Measurements from ENCODE around the gene BTBD2. TPM values are rescaled to one million over a fixed set of nuclear protein-coding genes. Genes with fewer than 3 reads are reported as not detected.
A peak's percentile ranks its signal among the peaks of the same experiment; 100 is the strongest.

Gene BTBD2
- total RNA-seq, 2 experiments from 2014 or later = 55.0 to 61.4 TPM

GRCh38 chr19:1956868-1957492 lies 58.5 kb downstream of the BTBD2 start:
- ATAC-seq (ENCODE audit: low read depth) (no peak), DNase-seq (no peak)
- H3K36me3 Mint-ChIP-seq = no peaks in the 10 kb centered on the region
- H3K9me3 Mint-ChIP-seq = no peaks in the 10 kb centered on the region
- no peak overlapping the region for H3K27ac Mint-ChIP-seq
- H3K4me3 Mint-ChIP-seq = no peak overlapping the region
- POLR2A ChIA-PET = no interaction called here
- no peaks in the 10 kb centered on the region for H3K27me3 Mint-ChIP-seq
- H3K4me1 Mint-ChIP-seq = peaks cover 2% of the 10 kb centered on the region

DNA sequence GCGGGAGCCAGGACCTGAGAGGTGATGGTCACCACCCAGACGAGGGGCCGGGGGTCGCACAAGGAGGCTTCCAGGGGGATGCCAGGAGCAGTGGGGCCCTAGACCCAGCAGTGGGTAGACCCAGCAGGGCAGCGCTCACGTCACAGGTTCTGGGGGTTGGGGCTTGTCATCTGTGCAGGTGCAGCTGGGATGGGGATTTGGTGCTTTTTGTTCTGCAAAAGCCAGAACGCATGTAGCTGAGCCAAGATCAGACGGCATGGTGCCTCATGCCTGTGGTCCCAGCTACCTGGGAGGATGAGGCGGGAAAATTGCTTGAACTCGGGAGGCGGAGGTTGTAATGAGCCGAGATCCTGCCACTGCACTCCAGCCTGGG lies 59.4 kb downstream of the BTBD2 start:
- no peaks in the 10 kb centered on the region for H3K36me3 Mint-ChIP-seq
- H3K4me1 Mint-ChIP-seq = peaks cover 2% of the 10 kb centered on the region
- ATAC-seq (ENCODE audit: low read depth) (no peak), DNase-seq (no peak)
- POLR2A ChIA-PET = no interaction called here
- H3K27ac Mint-ChIP-seq = no peak overlapping the region
- H3K4me3 Mint-ChIP-seq = no peak overlapping the region
- H3K9me3 Mint-ChIP-seq = no peaks in the 10 kb centered on the region
- H3K27me3 Mint-ChIP-seq = no peaks in the 10 kb centered on the region

DNA sequence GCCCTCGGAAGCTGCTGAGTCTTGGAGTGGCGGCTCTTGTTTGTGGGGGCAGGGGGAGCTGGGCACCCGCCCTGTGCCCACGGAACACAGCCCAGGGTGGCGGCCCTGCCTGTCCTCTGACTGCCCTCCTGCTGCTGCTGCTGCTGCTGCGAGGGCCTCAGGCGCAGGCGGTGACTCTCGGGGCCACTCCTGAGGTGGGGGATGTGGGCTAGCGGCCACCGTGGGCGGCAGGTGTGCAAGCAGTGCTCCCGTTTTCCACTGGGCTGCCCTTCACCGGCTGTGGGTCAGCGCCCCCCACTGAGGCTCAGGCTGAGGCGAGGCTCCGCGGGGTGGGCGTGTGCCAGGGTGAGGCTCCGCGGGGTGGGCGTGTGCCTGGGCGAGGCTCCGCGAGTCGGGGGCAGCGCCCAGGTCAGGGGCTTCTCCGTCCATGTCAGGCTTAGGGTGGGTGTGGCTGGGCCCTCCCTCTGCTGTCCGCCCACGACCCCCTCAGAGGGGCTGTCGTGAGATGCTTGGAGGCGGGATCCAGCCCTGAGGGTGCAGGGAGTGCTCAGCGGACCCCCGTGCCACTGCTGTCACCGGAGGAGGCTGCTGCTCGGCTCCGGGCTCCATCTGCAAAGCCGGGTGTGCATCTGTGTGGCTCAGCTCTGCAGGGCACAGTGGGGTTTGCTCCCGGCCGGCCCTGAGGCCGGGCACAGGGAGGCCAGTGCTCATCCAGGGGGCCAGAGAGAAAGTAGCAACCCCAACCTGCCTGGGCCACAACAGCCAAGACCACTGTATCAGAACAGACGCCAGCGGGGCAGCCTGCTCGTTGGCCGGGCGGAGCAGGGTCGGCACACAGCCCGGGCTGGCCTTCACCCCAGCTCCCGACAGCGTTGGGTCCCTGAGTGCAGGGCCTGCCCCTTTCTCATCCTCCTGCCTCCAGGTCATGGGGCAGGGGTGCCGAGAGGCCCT lies 60.1 kb downstream of the BTBD2 start:
- ATAC-seq (ENCODE audit: low read depth) = no peak

DNA sequence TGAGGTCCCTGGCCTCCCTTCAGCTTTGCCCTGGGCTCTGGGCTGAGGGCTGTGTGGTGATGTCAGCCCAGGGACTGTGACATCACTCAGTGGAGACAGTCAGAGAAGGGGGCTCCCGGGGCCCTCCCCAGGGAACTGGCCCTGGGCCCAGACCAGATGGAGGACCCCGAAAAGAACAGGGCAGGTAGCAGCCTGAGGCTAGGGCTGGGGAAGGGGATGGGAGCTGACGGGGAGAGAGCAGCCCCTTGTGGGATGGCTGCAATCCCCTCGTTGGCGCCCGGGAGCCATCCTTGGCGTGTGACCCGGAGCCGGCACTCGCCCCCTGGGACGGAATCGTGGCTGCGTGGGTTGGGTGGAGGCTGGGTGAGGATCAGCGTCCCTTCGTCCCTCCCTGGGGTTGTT lies 61.0 kb downstream of the BTBD2 start:
- H3K4me1 Mint-ChIP-seq = peaks cover 2% of the 10 kb centered on the region

More for the DNA sequence above, 60.1 kb downstream of the BTBD2 start:
- H3K27ac Mint-ChIP-seq = no peak overlapping the region
- DNase-seq = no peak
- no peak overlapping the region for H3K4me3 Mint-ChIP-seq
- H3K4me1 Mint-ChIP-seq = peaks cover 2% of the 10 kb centered on the region
- no peaks in the 10 kb centered on the region for H3K9me3 Mint-ChIP-seq
- no peaks in the 10 kb centered on the region for H3K36me3 Mint-ChIP-seq
- POLR2A ChIA-PET = no interaction called here
- no peaks in the 10 kb centered on the region for H3K27me3 Mint-ChIP-seq

GRCh38 chr19:1953441-1954094 lies 61.9 kb downstream of the BTBD2 start:
- DNase-seq (no peak), ATAC-seq (ENCODE audit: low read depth) (no peak)
- Mint-ChIP-seq H3K27me3 (no peaks in the 10 kb centered on the region), H3K36me3 (peaks cover 9% of the 10 kb centered on the region), H3K9me3 (no peaks in the 10 kb centered on the region), H3K4me1 (peaks cover 2% of the 10 kb centered on the region), H3K4me3 (no peak overlapping the region), H3K27ac (no peak overlapping the region)
- POLR2A ChIA-PET = interaction anchor here (0.9 kb wide), 1 partner anchor 12 kb away, joined by 4 read pairs; no protein-coding TSS in a partner anchor

More for the DNA sequence above, 61.0 kb downstream of the BTBD2 start:
- ATAC-seq (ENCODE audit: low read depth) = no peak
- POLR2A ChIA-PET = no interaction called here
- H3K27ac Mint-ChIP-seq = no peak overlapping the region
- H3K36me3 Mint-ChIP-seq = peaks cover 5% of the 10 kb centered on the region
- no peaks in the 10 kb centered on the region for H3K27me3 Mint-ChIP-seq
- no peaks in the 10 kb centered on the region for H3K9me3 Mint-ChIP-seq
- no peak for DNase-seq
- no peak overlapping the region for H3K4me3 Mint-ChIP-seq

- peaks cover 9% of the 10 kb centered on the region for H3K36me3 Mint-ChIP-seq
- no peaks in the 10 kb centered on the region for H3K9me3 Mint-ChIP-seq
- H3K4me1 Mint-ChIP-seq = peaks cover 2% of the 10 kb centered on the region
- ATAC-seq (ENCODE audit: low read depth) (no peak), DNase-seq (no peak)
- H3K4me3 Mint-ChIP-seq = no peak overlapping the region
- POLR2A ChIA-PET = interaction anchor here (0.9 kb wide), 1 partner anchor 11 kb away, joined by 4 read pairs; no protein-coding TSS in a partner anchor
- H3K27me3 Mint-ChIP-seq = no peaks in the 10 kb centered on the region
- no peak overlapping the region for H3K27ac Mint-ChIP-seq
Observed at GRCh38 chr19:1953037-1953436, 62.5 kb downstream of the BTBD2 start.

DNA sequence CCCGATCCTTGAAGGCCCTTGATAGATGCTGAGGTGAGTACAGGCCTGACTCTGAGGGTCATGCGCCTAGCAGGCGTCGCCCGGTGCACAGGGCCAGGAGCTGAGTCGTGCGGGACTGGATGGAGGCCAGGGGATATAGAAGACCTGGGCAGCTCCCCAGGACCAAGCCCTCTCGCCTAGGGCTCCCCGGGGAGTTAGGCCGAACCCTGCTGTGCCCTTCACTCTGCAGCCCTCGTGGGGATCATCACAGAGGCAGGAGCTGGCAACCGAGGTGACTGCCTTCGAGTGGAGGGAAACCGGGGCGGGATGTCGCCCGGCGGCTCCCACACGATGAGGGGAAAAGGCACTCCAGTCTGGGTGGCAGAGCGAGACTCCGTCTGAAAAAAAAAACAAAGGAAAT lies 62.9 kb downstream of the BTBD2 start:
- no peak overlapping the region for H3K27ac Mint-ChIP-seq
- no peaks in the 10 kb centered on the region for H3K27me3 Mint-ChIP-seq
- POLR2A ChIA-PET = interaction anchor here (0.9 kb wide), 1 partner anchor 11 kb away, joined by 4 read pairs; no protein-coding TSS in a partner anchor
- no peak for ATAC-seq (ENCODE audit: low read depth)
- H3K4me3 Mint-ChIP-seq = no peak overlapping the region
- no peaks in the 10 kb centered on the region for H3K9me3 Mint-ChIP-seq
- peaks cover 9% of the 10 kb centered on the region for H3K36me3 Mint-ChIP-seq
- DNase-seq = no peak
- H3K4me1 Mint-ChIP-seq = peaks cover 2% of the 10 kb centered on the region

DNA sequence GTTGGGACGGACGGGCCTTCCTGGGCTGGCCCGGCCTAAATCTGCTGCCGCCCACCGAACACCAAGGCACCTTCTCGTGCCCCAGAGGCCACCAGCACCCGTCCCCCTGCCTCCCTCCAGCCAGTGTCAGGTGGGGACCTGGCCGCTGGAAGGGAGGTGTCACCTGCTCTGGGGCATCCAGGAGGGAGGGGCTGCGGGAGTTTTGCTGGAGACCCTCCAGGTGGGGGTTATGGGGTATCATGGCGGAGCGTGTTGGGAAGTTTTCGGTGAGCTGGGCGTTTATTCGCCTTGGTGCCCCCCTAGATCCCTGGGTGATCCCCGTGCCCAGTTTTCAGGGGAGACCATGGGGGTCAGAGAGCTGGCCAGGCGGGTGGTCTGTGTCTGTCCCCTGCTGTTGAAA lies 64.9 kb downstream of the BTBD2 start:
- Mint-ChIP-seq H3K27ac (no peak overlapping the region), H3K9me3 (no peaks in the 10 kb centered on the region), H3K4me1 (peaks cover 6% of the 10 kb centered on the region), H3K36me3 (peaks cover 11% of the 10 kb centered on the region), H3K4me3 (no peak overlapping the region), H3K27me3 (no peaks in the 10 kb centered on the region)
- ATAC-seq (ENCODE audit: low read depth) (no peak), DNase-seq (no peak)
- POLR2A ChIA-PET = no interaction called here

DNA sequence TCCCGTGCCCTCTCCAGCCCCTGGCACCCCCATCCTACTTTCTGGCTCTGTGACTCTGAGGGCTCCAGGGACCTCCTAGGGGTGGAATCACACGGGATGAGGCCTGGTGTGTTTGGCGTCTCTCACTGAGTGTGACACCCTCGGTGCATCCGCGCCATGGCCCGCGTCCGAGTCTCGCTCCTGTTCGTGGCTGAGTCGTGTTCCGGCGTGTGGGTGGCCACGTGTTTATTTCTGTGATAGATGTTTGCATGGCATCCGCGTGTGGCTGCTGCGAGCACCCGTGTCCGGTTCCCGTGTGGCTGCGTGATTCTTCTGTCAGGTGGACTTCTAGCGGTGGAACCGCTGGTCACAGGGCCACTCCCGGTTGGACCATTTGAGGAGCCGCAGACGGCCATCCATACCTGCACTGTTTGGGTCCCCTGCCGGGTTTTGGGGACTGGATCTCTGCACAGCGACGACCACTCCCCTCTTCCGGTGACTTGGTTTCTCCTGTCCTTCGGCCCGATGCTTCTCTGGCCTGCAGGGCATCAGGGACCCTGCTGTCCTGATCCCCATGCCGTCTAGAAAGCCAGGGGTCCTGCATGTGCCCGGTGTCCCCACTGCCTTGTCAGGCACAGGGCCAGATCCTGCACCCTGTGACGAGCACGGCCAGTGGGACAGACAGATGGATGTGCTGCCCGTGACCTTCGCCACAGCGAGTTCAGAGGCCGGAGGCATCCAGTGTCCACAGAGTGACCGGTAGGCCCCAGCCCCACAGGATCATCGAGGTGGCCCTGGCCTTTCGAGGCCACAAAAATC lies 66.0 kb downstream of the BTBD2 start:
- H3K4me3 Mint-ChIP-seq = no peak overlapping the region
- DNase-seq = no peak
- ATAC-seq (ENCODE audit: low read depth) = no peak
- H3K4me1 Mint-ChIP-seq = peaks cover 7% of the 10 kb centered on the region
- no peak overlapping the region for H3K27ac Mint-ChIP-seq
- H3K9me3 Mint-ChIP-seq = no peaks in the 10 kb centered on the region
- POLR2A ChIA-PET = no interaction called here
- peaks cover 11% of the 10 kb centered on the region for H3K36me3 Mint-ChIP-seq
- H3K27me3 Mint-ChIP-seq = no peaks in the 10 kb centered on the region

- no peak for DNase-seq
- H3K4me1 Mint-ChIP-seq = peaks cover 14% of the 10 kb centered on the region
- peaks cover 13% of the 10 kb centered on the region for H3K36me3 Mint-ChIP-seq
- H3K27me3 Mint-ChIP-seq = no peaks in the 10 kb centered on the region
- no peak overlapping the region for H3K27ac Mint-ChIP-seq
- POLR2A ChIA-PET = no interaction called here
- ATAC-seq (ENCODE audit: low read depth) = no peak
- H3K4me3 Mint-ChIP-seq = no peak overlapping the region
- H3K9me3 Mint-ChIP-seq = no peaks in the 10 kb centered on the region
Observed at GRCh38 chr19:1947651-1948209, 67.8 kb downstream of the BTBD2 start.

GRCh38 chr19:1945899-1946298 lies 69.6 kb downstream of the BTBD2 start:
- ATAC-seq (ENCODE audit: low read depth) (no peak), DNase-seq (peak; percentile 50)
- H3K4me1 Mint-ChIP-seq = peaks cover 14% of the 10 kb centered on the region
- POLR2A ChIA-PET = interaction anchor here (0.5 to 2.0 kb wide), 3 partner anchors 58 to 81 kb away, joined by 3 to 6 read pairs (median 4); no protein-coding TSS in a partner anchor
- no peaks in the 10 kb centered on the region for H3K9me3 Mint-ChIP-seq
- H3K27me3 Mint-ChIP-seq = no peaks in the 10 kb centered on the region
- peak overlapping the region; percentile 28 for H3K4me3 Mint-ChIP-seq
- H3K36me3 Mint-ChIP-seq = peaks cover 13% of the 10 kb centered on the region
- peak overlapping the region; percentile 23 for H3K27ac Mint-ChIP-seq

DNA sequence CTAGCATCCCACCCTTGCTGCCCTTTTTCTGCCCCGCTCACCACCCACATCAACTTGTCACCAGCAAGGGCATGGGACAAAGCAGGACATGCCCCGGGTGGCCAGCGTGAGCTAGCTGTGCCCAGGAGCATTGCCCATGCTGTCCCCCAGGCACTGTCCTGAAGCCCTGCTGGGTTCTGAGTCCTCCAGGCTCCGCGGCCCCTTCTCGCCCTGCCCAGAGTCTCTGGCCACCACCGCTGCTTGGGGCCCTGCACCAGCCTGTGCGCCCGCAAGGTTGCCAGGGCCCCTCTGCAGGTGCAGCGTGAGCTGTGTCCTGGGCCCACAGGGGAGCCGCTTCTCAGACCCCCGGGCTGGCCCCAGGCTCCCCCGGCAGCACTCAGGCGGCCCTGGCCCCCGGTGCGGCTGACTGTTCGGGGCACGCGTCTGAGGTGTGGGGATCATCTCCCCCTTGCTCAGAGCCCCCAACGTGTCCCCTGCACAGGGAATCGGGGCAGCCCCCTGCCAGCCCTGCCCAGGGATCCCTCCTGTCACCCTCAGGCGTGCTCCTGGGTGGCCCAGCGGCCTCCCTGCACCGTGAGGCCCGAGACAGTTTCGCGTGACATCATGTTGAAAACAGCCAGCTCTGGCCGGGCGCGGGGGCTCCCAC lies 70.5 kb downstream of the BTBD2 start:
- POLR2A ChIA-PET = interaction anchor here (0.7 to 2.0 kb wide), 3 partner anchors 81 to 726 kb away, joined by 4 to 6 read pairs (median 5); no protein-coding TSS in a partner anchor
- H3K9me3 Mint-ChIP-seq = no peaks in the 10 kb centered on the region
- no peak overlapping the region for H3K4me3 Mint-ChIP-seq
- no peak for ATAC-seq (ENCODE audit: low read depth)
- peaks cover 18% of the 10 kb centered on the region for H3K4me1 Mint-ChIP-seq
- DNase-seq = no peak
- H3K27me3 Mint-ChIP-seq = no peaks in the 10 kb centered on the region
- no peak overlapping the region for H3K27ac Mint-ChIP-seq
- H3K36me3 Mint-ChIP-seq = peaks cover 11% of the 10 kb centered on the region

Data from activated naive CD8-positive, alpha-beta T cell treated with anti-CD3 and anti-CD28 coated beads, Interleukin-2, amount 10 ng/mL, durations not matched to agents 7 days and 5 days (primary cell).